Measurements from ENCODE around the gene MMP10.

DNA sequence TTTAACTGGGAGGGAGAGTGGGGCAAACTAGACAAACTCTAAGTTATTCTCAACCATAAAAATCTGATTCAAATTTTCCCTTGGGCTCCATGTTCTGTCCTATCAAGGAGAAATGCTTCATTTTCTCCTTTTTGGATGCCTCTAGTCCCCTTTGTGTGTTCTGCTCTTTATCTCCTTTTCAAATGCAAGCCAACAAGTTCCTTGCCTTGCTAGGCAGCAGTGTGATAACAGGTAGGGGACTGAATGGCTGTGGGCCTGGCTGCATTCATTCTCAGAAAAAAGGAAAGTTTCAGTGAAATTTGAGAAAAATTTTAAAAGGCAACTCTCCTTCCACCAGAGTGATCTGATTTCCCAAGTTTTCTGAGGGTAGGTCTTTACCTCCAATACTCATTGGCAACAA lies 28.8 kb downstream of the MMP10 start:
- no peak for TF ChIP-seq CTCF (IDR thresholded peaks at IDR 0.05; ENCODE audit: low read depth, low read length, poor library complexity, severe bottlenecking)
- TF ChIP-seq EZH2phosphoT487 (IDR thresholded peaks at IDR 0.05; ENCODE audit: borderline replicate concordance, low read length), result no peak

Measured in DOHH2 (cell line).